Stimulated activated CD8-positive, alpha-beta memory T cell treated with anti-CD3 and anti-CD28 coated beads, Interleukin-4, amount 100 ng/mL, for 48 hours (primary cell): ENCODE results near the gene PPP1R3C.

Source experiments
- DNase-seq: peaks from one replicate; pipeline ENCODE4 v3.0.0-alpha.2; 2020

The PPP1R3C gene

GRCh38 chr10:91632671-91633550 is at the start of gene PPP1R3C:
PPP1R3C (minus strand) TSS chr10:91633071; CDS start chr10:91632969, 102 bp downstream.
- DNase-seq = peak; percentile 66

- DNase-seq = peak; percentile 26
Measured at GRCh38 chr10:91681361-91682276, 48.7 kb upstream of the PPP1R3C start.

DNA sequence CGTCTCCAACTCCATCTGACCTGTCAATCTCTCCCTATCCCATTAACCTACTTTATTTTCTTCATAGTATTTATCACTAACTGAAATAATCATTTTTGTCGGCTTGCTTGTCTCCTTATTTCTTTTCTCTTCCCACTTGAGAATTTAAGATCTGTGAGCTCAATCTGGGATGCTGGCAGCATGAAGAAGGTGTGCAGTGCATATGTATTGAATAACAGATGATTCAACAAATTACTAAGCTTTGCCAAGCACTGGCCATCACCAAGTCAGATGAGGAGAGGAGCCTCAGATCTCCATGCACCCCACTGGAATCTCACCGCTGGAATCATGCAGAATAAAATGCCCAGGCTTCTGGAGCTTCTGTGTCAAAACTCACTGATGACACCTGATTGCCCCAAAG is 47.6 kb upstream of the PPP1R3C start:
- DNase-seq = no peak

GRCh38 chr10:91679296-91679695 is 46.4 kb upstream of the PPP1R3C start:
- no peak for DNase-seq

- no peak for DNase-seq
Measured at GRCh38 chr10:91677911-91678310, 45.0 kb upstream of the PPP1R3C start.

DNA sequence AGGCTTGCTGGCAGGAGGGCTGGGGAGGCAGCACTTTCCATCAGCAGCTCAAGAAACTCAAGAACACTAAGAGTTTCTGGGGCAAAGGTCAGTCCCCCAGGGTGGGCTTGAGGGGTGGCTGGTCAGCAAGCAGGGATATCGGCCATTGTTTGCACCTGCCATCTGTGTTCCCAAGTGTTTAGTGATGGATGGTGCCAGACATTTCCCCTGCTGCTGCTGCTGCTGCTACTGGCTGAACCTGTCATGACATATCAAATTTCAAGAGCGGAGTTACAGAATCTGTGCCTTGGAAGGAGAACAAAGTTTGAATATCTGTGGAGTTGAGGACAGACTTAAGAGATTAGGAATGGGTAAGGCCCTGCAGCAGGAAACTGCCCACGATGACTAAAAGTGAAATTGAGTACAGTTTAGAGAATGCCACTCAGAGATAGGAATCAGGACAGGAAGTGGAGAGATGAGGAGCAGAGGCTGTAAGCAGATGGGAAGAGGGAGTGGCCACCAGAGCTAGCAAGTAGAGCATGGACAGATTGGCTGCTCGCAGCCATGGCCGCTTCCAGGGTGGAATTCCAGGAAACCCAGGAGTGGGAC is 39.2 kb upstream of the PPP1R3C start:
- DNase-seq = no peak

- no peak for DNase-seq
Measured at GRCh38 chr10:91668913-91669312, 36.0 kb upstream of the PPP1R3C start.

- no peak for DNase-seq
Measured at GRCh38 chr10:91665842-91666241, 33.0 kb upstream of the PPP1R3C start.

DNA sequence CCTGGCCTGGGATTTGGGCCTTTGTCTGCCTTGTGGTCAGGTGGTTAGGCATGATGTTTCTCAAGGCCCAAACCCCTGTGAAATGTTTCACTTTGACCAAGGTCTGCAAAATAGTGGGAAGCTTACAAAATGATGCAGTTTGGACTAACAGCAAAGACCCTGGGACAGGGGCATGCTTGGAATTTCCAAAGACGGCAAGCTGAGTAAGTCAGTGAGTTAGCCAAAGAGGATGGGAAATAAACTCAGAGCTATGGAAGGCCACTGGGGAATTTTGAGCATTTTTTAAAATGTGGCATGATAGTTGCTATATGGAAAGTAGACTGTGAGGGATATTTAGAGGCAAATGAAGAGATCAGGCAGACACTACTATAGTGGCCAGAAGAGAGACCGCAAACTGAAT is 31.6 kb upstream of the PPP1R3C start:
- DNase-seq = no peak

DNA sequence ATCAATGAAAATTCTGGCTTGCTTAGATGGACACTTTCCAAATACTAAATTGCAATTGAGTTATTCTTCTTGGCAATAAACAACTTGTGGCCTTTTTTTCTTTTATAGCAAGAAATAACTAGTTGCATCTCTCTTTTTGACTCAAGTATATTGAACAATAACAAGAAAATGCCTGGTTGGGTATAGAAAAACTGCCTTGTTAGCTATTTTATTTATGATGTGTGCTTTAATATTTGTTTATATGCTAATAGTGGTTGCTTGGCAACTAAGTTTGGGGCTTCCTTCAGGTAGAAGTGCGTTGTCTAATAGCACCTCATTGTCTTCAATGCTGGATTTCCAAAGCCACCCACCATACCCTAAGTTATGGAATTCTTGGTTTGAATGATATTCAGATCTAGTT is 30.1 kb upstream of the PPP1R3C start:
- no peak for DNase-seq

- no peak for DNase-seq
Measured at GRCh38 chr10:91653219-91653870, 20.5 kb upstream of the PPP1R3C start.

- DNase-seq = no peak
Measured at GRCh38 chr10:91652364-91652763, 19.5 kb upstream of the PPP1R3C start.

GRCh38 chr10:91643700-91644099 is 10.8 kb upstream of the PPP1R3C start:
- DNase-seq = no peak

GRCh38 chr10:91642831-91643692 is 10.2 kb upstream of the PPP1R3C start:
- DNase-seq = no peak

GRCh38 chr10:91636892-91637291 is 4.0 kb upstream of the PPP1R3C start:
- no peak for DNase-seq

GRCh38 chr10:91635401-91636400 is 2.8 kb upstream of the PPP1R3C start:
- DNase-seq = peak; percentile 56

DNA sequence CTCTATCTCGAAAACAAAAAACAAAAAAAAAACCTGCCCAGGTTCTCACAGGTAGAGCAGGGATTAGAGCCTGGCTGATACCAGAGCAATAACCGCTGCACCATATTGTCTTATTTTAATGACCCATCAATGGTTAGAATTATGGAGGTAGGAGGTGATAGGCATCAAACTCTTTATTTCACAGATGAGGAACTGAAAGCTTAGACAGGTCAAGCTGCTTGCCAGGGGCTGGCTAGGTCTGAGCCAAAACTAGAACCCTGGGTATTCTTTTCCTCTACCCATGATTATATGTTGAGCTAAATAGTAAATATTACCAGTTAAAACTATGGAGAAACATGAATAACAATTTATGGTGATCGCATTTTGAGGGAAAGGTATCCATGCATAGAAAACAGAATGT is 2.0 kb upstream of the PPP1R3C start:
- no peak for DNase-seq

GRCh38 chr10:91634246-91634645 is 1.4 kb upstream of the PPP1R3C start:
- DNase-seq = no peak

- no peak for DNase-seq
Measured at GRCh38 chr10:91630625-91631024, 2.2 kb downstream of the PPP1R3C start.
